Measurements from ENCODE around the gene HMG20A.

HMG20A gene

DNA sequence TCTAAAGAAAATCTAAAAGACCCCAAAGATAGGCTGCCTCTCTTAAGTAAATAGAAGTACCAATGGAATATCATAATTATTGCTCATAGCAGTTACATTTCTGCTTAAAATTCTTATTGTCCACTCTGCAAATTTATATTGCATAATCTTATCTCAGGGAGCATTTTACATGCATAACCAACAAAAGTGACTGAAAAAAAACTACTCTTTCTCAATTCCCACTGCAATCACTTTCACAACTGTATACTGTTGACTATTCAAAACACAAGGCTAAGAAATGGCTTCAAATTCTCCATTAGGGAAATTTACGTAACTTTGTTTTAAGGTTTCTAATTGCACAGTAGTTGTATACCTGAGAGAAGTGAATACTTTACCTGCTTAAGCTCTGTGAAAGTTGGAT lies 56.3 kb downstream of the HMG20A start:
- DNase-seq (ENCODE audit: low spot score), result no peak

DNA sequence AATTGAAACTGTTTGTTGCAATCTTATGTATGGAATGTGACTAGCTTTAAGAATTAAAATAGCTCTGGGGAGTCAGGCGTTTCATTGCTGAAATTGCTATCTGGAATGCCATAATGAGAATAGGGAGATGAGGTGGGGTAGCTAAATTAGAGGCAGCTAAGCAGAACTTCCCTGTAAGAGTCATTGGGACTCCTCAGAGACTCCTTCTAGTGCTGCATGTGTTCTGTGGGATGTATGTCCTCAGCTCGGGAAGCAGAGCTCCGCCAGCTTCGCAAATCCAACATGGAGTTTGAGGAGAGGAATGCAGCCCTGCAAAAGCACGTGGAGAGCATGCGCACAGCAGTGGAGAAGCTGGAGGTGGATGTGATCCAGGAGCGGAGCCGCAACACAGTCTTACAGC lies 57.4 kb downstream of the HMG20A start:
- no peak for DNase-seq (ENCODE audit: low spot score)

DNA sequence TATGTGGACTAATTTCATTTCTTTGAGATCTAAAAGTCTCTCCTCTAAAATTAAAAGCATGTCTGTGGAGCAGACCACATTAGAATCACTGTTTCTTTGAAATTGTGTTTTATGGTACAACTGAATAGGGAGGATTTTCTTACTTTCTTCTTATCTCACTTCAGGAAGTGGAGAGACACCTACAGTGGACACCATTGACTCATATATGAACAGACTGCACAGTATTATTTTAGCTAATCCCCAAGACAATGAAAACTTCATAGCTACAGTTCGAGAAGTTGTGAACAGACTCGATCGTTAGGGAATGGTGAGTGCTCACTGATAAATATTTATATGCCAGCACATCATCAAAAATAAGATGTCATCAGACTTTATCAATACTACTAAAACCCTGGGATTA lies 58.3 kb downstream of the HMG20A start:
- no peak for DNase-seq (ENCODE audit: low spot score)

DNA sequence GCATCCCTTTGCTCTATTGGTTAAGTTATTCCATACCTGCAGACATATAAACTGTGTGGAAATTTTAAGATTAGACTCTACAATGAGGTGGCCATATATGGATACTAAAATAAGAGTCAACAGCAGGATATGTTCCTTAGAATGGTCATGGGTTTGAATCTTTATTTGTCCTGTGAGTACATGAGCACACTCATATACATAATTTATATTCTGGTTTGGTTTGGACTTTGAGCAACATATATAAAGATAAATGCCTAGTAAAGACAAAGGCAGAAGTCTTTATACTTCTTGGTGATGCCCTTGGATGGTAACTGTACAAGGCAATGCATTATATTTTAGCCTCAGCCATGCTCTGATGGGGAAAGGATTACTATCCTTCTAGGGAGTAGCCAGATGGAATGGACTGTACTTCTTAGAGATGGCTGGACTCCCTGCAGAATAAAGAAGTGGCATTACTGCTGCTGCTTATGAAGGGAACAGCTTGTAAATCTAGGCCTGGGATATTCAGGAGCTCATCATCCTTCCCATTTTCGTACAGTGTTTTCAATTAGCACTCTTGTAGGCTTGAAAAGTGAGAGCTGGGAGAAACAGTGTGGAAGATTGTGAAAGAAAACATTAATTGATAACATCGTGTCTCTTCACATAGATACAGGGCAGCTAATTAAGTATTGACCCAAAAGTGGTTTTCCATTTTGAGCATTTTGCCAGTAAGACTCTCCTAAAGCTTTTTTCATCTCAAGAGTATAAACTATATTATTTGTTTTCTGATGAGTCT lies 60.4 kb downstream of the HMG20A start:
- DNase-seq (ENCODE audit: low spot score), result no peak

DNA sequence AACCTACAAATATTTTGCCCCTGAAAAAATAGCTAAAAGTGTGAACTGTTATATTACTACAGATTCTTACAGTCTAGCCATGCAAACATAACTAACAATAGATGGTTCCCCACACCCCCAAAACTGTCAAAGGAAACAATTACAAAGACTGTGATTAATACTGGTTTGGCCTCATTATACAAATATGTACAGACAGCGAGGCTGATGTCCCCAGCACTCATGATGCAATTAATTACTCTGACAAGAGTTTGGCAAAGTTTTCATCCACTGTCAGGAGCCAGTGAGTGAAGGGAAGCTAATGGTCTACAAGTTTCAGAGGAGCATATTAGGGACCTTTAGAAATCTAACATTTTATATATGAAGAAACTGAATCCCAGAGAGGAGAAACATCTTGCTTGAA lies 61.0 kb downstream of the HMG20A start:
- DNase-seq (ENCODE audit: low spot score), result no peak

DNA sequence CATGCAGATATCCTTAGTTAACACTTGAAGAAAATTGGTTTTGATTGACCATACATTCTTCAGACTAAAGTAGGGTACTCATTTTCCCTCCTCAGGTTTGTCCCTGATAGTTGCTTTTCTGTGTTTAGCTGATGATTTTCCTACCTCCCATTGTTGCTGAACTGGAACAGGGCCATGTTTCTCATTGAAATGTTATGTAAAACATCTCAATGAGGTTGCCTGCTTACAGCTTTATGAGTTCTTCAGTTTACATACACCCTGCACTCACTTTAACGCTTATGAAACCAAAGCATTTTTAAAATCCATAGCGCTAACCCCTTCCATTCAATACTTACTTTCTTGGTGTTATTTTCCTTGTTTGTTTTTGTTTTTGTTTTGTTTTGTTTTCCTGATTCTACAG lies 61.9 kb downstream of the HMG20A start:
- no peak for DNase-seq (ENCODE audit: low spot score)

DNA sequence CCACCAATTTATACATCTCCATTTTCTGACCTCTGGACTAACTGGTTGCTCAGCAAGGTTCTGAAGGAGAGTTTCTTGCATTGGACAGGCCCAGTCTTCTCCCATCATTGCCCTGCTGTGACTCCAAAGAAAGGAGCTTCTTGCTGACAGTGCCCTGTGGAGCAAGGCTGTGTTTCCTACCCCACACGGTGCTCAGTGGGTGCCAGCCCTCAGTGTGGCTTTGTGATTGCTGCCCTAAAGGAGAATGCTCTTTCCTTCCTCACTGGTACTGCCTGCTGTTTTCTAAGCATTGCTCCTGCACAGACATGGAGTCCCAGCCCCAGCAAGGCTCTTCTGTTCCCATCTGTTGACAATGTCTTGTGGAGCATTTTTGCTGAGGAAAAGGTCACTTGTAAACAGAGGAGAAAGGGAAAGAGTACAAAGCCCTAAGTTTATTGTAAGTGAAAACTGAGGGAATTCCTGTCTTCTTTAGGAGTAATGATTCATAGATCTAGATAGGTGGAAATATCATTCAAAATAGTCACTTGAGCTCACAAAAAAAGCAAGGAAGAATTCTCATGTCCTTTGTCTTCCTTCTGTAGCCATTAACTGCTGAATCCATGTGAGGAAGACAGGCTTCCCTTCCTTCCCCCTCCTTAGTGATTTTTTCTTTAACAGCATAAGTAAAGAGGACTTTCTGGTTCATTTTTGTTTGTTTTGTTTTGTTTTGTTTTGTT lies 62.9 kb downstream of the HMG20A start:
- DNase-seq (ENCODE audit: low spot score), result no peak

DNA sequence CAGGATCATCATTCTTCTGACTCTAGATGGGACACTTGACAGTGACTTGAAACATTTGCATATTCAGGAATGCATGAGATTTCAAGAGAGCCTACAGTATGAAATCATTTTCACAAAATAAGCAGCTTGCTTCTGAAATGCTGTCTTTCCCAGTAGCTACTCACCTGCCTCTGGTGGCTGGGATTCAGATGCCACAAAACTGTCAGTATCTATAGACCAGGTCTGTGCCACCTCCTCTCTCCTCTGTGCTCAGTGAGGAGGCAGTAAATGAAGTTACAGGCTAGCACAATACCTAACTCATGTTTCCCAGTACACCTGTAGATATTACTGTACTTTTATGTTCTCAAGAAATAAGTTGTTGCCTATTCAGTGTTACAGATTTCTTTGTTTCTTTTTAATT lies 64.3 kb downstream of the HMG20A start:
- no peak for DNase-seq (ENCODE audit: low spot score)

DNA sequence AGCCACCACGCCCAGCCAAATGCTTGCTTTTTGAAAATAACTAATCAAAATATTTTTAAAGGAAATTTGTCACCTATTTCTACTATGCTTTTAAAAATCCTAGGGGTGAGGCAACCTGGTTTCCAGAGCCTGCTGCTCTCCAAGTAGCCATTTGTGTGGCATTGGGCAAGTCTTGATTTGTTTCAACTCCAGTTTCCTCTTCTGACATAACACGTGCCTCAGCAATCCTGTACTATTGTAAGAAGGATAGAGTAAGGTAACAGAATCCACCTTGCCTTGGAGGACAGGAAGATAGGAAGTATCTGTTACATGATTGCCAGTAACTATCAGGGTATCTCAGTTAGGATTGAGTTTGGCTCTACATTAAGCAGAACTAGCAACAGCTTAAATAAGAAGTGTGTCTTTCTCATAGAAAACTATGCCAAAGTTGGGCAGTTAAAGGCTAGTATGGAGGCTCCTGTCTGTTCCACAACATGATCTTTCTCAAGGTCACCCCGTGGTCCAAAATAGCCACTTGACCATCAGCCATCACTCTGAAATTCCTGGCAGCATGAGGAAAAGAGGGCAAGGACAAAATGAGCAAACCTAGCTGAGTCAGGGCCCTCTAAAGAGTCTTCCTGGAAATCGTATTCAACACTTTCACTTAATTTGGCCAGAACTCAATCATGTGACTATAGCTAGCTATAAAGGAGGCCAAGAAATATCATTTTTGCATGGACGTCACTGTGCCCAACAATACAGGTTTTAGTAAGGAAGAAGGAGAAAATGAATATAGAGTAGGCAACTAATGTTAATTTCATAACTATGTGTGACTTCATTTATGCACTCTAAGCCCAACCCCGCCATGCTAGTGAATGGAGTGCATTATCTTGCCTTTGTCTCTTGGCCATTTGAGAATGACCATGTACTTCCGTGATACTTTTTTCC lies 66.1 kb downstream of the HMG20A start:
- no peak for DNase-seq (ENCODE audit: low spot score)

DNA sequence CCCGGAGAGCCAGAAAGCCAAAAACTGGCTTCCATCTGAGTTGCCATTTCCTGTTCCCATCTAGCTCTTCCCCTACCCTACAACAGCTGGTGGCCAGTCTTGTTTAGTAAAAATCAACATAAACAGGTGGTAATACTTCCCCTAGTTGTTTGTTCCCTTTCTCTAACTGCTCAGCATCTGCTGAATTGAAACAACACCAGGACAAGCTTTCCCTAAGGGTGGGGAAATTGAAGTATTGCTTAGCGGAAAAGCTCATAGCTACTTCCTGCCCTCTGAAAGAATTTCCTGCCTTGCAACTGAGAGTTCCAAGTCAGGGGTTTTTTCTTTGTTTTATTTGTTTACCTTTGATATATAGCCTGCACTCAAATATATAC lies 66.8 kb downstream of the HMG20A start:
- no peak for DNase-seq (ENCODE audit: low spot score)

DNA sequence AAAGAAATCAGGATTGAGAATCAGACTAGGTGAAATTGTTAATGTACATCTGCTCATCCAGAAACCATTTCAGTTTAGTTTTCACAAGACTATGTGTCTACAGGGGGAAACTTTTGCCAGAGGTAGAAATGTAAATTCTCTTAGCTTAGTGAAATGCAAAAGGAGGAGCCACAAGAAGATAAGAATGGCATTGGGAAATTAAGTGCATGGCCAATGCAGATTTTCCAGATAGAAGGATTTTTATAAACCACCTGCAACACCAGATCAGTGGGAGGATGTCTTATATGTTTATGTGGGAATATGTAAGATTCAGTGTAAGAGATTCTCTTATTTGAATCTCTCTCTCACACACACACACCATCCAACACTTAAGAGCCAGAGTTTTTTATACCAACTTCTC lies 67.2 kb downstream of the HMG20A start:
- DNase-seq (ENCODE audit: low spot score), result no peak

DNA sequence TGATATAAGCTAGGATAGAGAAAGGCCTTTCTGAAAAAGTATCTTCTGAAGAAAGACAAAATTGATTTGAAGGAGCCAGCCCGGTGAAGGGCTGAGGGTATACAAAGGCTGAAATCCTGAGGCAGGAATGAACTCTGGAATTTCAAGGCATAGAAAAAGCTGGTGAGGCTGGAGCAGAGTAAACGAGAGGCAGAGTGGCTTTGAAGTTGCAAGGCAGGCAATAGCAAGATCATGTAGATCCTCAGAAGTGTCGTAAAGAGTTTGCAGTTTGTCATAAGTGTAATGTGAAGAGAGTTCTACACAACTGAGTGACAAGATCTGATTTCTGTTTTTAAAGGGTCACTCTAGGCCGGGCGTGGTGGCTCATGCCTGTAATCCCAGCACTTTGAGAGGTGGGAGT lies 69.0 kb downstream of the HMG20A start:
- DNase-seq (ENCODE audit: low spot score), result no peak

DNA sequence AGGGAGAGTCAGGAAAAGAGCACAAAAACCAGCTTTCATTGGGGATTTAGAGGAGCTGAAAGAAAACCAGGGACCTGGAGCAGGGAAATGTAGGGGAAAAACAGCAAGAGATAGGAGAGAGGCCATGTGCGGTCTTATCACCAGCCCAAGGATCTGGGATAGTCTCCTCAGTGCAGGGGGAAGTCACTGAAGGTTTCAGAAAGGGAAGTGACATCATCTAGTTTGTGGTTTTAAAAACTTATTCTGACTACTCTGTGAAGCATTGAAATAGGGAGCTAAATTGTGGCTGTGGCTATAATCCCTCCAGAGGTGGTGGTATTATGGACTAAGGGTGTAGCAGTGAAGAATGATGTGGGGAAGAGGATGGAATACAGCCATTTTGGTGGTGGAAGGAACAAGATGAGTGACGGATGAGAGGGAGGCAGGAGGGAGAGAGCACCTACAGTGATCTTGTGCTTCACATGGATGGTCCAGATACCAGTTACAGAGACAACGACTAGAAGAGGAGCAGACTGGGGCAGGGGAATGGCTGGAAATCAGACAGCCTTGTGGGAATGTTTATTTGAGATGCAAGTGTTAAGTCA lies 72.7 kb downstream of the HMG20A start:
- no peak for DNase-seq (ENCODE audit: low spot score)

DNA sequence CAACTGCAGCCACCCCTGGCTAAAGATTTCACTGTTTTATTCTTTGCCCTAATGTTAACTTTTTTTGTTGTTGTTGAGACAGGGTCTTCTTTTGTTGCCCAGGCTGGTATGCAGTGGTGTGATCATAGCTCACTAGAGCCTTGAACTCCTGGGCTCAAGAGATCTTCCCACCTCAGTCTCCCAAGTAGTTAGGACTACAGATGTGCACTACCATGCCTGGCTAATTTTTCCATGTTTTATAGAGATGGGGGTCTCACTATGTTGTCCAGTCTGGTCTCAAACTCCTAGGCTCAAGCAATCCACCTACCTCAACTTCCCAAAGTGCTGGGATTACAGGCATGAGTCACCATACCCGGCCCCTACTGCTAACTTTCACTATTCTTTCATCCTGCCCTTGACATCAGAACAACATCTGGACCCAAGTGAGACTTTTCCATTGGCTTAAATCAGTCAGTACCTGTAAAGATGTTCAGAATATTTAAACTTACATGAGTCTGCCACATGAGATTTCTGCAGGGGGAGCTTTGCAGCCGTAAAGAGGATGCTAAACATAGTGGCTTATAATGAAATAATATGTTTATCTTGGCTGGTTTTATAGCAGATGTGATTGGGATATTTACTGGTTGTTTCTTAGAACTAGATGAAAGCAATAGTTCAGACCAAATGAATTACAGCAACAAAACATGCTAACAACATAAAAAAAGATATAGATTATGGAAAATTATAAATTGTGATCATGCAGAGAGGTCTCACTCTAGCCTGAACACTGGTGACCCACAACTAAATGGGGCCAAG lies 73.6 kb downstream of the HMG20A start:
- no peak for DNase-seq (ENCODE audit: low spot score)

DNA sequence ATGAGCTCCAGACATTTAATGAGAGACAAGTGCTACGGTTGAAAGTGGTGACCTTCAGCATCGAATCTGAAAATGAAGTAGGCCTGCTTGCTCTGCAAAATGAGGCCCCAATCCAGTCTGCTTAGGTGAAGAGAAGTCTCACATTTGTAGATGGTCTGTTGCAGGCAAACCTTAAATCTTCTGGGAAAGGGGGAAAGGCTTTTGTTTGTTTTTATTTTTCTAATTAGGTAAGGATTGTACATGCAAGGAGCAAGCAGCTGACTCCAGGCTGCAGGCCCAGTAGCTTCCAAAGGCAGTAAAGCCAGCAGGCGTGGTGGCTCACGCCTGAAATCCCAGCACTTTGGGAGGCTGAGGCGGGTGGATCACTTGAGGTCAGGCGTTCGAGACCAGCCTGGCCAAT lies 74.3 kb downstream of the HMG20A start:
- no peak for DNase-seq (ENCODE audit: low spot score)

DNA sequence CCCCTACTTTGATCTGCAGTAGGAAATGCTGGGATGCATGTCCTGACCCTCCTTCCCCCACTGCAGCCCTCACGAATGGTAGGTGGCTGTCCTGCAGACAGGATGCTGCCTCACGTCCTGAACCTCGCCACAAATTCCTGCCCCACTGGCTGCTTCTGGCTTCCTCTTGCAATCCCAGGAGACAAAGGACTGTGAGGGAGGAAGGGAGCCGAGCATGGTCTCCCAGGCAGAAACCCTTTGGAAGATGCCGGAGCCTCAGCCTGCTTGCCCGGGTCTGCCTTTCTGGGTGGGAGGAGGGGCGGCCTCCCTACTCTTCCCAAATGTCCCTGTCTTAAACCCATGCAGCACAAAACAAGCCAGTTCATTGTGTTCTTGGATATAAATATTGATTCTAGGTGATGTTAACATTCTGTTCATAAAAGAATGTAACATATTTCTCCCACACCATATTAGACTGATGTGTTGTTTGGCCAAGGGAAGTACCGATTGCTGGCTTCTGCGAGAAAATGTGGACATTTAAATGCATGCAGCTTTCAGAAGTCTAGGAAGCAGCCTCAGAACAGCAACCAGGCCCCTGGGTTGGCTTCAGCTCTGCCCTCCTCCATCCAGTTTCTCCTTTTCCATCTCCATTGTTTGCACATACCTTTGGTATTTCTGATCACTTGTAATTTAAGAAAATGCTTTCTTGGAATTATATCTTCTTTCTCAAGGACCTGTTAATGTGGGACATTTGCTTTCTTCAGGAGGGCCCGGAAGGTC lies 75.3 kb downstream of the HMG20A start:
- DNase-seq (ENCODE audit: low spot score), result no peak

DNA sequence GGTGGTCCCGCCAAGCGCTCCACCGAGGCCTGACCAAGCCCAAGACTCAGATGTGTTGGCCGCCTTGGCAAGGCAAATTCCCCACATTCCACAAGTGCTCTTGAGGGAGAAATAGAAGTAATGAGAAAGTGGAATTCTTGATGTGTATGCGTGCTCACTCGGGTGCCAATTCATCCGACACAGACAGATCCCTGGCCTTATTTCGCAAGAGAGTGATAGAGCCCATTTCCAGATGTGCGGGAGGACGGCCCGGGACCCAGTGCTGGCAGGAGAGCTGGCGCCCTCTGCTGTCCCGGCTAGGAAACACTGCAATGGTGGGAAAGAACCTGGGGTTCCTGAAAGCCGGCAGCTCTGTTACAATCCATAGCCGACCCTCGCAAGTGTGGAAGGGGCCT lies 76.0 kb downstream of the HMG20A start:
- DNase-seq (ENCODE audit: low spot score), result peak; percentile 77

DNA sequence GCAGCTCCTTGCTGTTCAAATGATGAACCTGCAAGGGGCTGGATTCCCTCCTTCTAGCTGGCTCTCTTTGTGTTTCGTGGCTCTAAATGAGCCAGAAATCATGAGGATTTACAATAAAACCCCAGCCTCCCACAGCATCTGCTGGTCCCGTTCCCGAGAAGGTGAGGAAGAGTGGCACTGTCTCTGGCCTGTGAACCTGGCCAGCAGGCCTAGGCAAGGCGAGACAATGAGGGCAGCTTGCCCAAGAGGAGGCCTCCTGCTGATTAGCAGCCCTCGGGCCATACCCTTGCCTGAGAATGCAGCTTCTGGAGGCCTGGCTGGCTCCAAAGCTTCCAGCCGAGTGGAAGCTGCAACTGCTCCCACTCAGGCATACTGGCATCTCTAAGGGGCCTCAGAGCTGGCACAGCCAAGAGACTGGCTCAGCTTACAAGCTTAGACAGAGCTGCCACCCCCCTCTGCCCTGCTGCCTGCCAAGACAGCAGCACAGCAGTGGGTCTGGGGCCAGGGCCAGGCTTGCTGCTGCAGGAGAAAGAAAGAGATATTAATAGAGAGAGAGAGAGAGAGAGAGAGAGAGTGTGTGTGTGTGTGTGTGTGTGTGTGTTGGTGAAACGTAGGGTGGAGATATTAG lies 76.5 kb downstream of the HMG20A start:
- no peak for DNase-seq (ENCODE audit: low spot score)

DNA sequence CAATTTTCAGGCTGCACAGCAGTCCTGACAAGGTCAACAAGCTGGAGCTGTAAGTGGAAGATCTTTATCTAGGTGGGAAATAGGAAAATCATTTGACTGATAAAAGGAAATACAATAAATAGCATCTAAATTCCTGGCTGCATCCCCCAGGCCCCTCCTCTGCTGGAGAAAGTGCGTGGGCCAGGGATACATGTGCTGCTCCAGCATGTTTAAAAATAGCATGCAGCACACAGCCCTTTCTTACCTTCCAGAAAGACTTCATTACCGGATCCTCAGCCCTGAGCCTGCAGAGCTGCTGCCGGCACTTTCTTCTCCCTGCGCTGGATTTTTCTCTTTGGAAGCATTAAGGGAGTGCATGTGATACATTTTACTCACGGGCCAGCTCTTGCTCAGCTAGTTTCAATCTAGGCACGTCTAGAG lies 77.3 kb downstream of the HMG20A start:
- DNase-seq (ENCODE audit: low spot score), result no peak

DNA sequence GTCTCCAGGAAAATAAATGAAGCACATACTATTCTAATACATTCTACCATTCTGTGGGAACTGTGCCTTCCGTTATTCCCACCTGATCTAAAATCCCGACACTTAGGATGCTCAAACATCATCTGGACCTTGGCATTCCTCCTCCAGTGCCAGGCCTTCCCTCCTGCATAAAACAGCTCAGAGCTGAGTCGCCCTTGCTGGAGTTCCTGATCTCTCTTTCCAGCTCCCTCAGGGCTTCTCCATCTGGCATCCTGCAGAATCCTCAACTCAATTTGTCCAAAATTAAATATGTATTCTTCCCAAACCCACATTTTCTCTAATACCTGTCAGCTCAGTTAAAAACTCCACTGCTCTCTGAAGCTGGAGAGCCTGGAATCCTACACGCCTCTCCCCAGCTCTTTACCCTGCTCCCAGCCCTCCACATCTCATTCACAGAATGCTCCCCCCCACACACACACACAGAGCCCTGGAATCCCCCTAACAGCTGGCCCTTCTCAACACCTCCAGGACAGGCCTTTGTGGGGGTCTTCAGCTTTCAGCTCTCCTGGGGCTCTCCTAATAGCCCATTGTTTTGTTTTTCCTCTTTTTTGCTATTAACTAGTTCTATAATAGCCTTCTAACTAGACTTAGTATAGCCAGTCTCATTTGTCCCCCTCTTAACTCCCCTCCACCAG lies 78.5 kb downstream of the HMG20A start:
- no peak for DNase-seq (ENCODE audit: low spot score)

Data from HuH-7.5 (cell line).